Muscle of leg (tissue), 11 donors: ENCODE measurements around the gene MCL1. TPM values are rescaled to one million over a fixed set of nuclear protein-coding genes. Genes with fewer than 3 reads are reported as not detected.

Experiments
- DNase-seq: peaks from one replicate; pipeline ENCODE4 v3.0.0; 2013
- H3K27ac ChIP-seq: one replicate; pipeline ENCODE4 v1.5.1; 2013; ENCODE audit warnings: mild to moderate bottlenecking, low read length, control low read depth
- H3K27me3 ChIP-seq: one replicate; pipeline ENCODE4 v1.6.1; 2013; ENCODE audit warnings: low read length; ENCODE audit not compliant: control insufficient read depth, insufficient read depth
- H3K36me3 ChIP-seq: one replicate; pipeline ENCODE4 v1.6.1; 2013; ENCODE audit warnings: low read length; ENCODE audit not compliant: control insufficient read depth, insufficient read depth
- H3K4me1 ChIP-seq: one replicate; pipeline ENCODE4 v1.6.1; 2013; ENCODE audit warnings: low read length; ENCODE audit not compliant: control insufficient read depth, insufficient read depth
- H3K4me3 ChIP-seq: one replicate; pipeline ENCODE4 v1.5.1; 2013; ENCODE audit warnings: low read length, control low read depth
- H3K9me3 ChIP-seq: replicated peaks from 2 replicates; pipeline ENCODE4 v1.6.1; 2013; ENCODE audit warnings: low read depth, low read length; ENCODE audit not compliant: control insufficient read depth
- WGBS: methylation state at CpG from one replicate; pipeline ENCODE4 v1.1.5; 2013; ENCODE audit warnings: missing lambda C conversion rate; ENCODE audit not compliant: insufficient coverage; 5-methylcytosine and 5-hydroxymethylcytosine counted together
- polyA plus RNA-seq, 8 donors: library from polyadenylated mRNA; unstranded; fragments of 120-200 nt; gene quantifications; one replicate each; pipeline versions ENCODE4 v1.2.1 to v1.2.3, GENCODE V29; 2013; ENCODE audit warnings: inconsistent platforms in 1 of 8, low replicate concordance in 1 of 8; ENCODE audit not compliant: insufficient read length in 8 of 8, insufficient read depth in 1 of 8
- total RNA-seq: library from RNA; stranded (reverse); fragments of 120-200 nt; gene quantifications from one replicate; pipeline ENCODE4 v1.2.4, GENCODE V29; 2013

Gene MCL1
- total and polyA plus RNA-seq, 9 donors, result 113 to 182 (median 132) TPM

- 75% methylated on average over 2 of the region's 11 CpGs for WGBS
- Histone ChIP-seq H3K4me1 (peaks cover 45% of the 10 kb centered on the region), H3K27me3 (peaks cover 2% of the 10 kb centered on the region), H3K36me3 (peaks cover 29% of the 10 kb centered on the region), H3K4me3 (no peak overlapping the region), H3K27ac (peak overlapping the region; percentile 87), H3K9me3 (no peaks in the 10 kb centered on the region)
- DNase-seq, result no peak
Measured at GRCh38 chr1:150551051-150551783, 28.2 kb downstream of the MCL1 start.

GRCh38 chr1:150550222-150551050, 29.0 kb downstream of the MCL1 start:
- DNase-seq, result peak; percentile 82

GRCh38 chr1:150549496-150550221, 29.8 kb downstream of the MCL1 start:
- Histone ChIP-seq H3K27me3 (peaks cover 2% of the 10 kb centered on the region), H3K4me1 (peaks cover 47% of the 10 kb centered on the region), H3K4me3 (peak overlapping the region; percentile 51), H3K36me3 (peaks cover 18% of the 10 kb centered on the region), H3K27ac (peak overlapping the region; percentile 87), H3K9me3 (no peaks in the 10 kb centered on the region)
- DNase-seq, result peak; percentile 68
- 6% methylated on average over 33 of the region's 43 CpGs for WGBS

More at GRCh38 chr1:150550222-150551050, 29.0 kb downstream of the MCL1 start:
- H3K27me3 ChIP-seq, result peaks cover 2% of the 10 kb centered on the region
- H3K9me3 ChIP-seq, result no peaks in the 10 kb centered on the region
- peaks cover 21% of the 10 kb centered on the region for H3K36me3 ChIP-seq
- H3K27ac ChIP-seq, result peak overlapping the region; percentile 87
- 63% methylated on average over 2 of the region's 22 CpGs for WGBS
- H3K4me3 ChIP-seq, result peak overlapping the region; percentile 51
- peaks cover 46% of the 10 kb centered on the region for H3K4me1 ChIP-seq

- WGBS, result under 1% methylated on average over 76 of the region's 91 CpGs
Measured at GRCh38 chr1:150548632-150549495, 30.5 kb downstream of the MCL1 start, which contains the start of gene ADAMTSL4. Gene ADAMTSL4 (plus strand): TSS chr1:150549408. CDS start chr1:150552289, 2,881 bp downstream.

GRCh38 chr1:150548324-150548631, 31.1 kb downstream of the MCL1 start:
- peaks cover 49% of the 10 kb centered on the region for H3K4me1 ChIP-seq
- H3K27me3 ChIP-seq, result peaks cover 2% of the 10 kb centered on the region
- no CpG with 5 or more reads among the region's 4 CpGs for WGBS
- H3K27ac ChIP-seq, result peak overlapping the region; percentile 69
- no peak for DNase-seq
- no peaks in the 10 kb centered on the region for H3K9me3 ChIP-seq
- peaks cover 4% of the 10 kb centered on the region for H3K36me3 ChIP-seq
- H3K4me3 ChIP-seq, result peak overlapping the region; percentile 51

More at GRCh38 chr1:150548632-150549495, 30.5 kb downstream of the MCL1 start, which contains the start of gene ADAMTSL4:
- H3K4me1 ChIP-seq, result peaks cover 45% of the 10 kb centered on the region
- peak within 1 kb of the TSS; percentile 51 for H3K4me3 ChIP-seq
- H3K27me3 ChIP-seq, result peaks cover 2% of the 10 kb centered on the region
- H3K9me3 ChIP-seq, result no peaks in the 10 kb centered on the region
- peak; percentile 84 for DNase-seq
- H3K27ac ChIP-seq, result peak within 1 kb of the TSS; percentile 87
- peaks cover 10% of the 10 kb centered on the region for H3K36me3 ChIP-seq

- Histone ChIP-seq H3K36me3 (no peaks in the 10 kb centered on the region), H3K27me3 (peaks cover 2% of the 10 kb centered on the region), H3K27ac (no peak overlapping the region), H3K9me3 (no peaks in the 10 kb centered on the region), H3K4me1 (peaks cover 32% of the 10 kb centered on the region), H3K4me3 (no peak overlapping the region)
- 79% methylated on average over 9 of the region's 16 CpGs for WGBS
- no peak for DNase-seq
Measured at GRCh38 chr1:150546294-150546937, 33.0 kb downstream of the MCL1 start.

- peaks cover 23% of the 10 kb centered on the region for H3K4me1 ChIP-seq
- no peak for DNase-seq
- H3K36me3 ChIP-seq, result no peaks in the 10 kb centered on the region
- no CpG with 5 or more reads among the region's 6 CpGs for WGBS
- H3K27ac ChIP-seq, result no peak overlapping the region
- H3K9me3 ChIP-seq, result no peaks in the 10 kb centered on the region
- no peak overlapping the region for H3K4me3 ChIP-seq
- H3K27me3 ChIP-seq, result peaks cover 2% of the 10 kb centered on the region
Measured at GRCh38 chr1:150545486-150546032, 33.9 kb downstream of the MCL1 start.

GRCh38 chr1:150544204-150544603, 35.2 kb downstream of the MCL1 start:
- no peaks in the 10 kb centered on the region for H3K27me3 ChIP-seq
- WGBS, result no CpG with 5 or more reads among the region's 3 CpGs
- H3K27ac ChIP-seq, result peak overlapping the region; percentile 91
- no peaks in the 10 kb centered on the region for H3K9me3 ChIP-seq
- no peak overlapping the region for H3K4me3 ChIP-seq
- no peaks in the 10 kb centered on the region for H3K36me3 ChIP-seq
- peaks cover 12% of the 10 kb centered on the region for H3K4me1 ChIP-seq
- DNase-seq, result peak; percentile 78
